Astrocyte of the cerebellum (primary cell): ENCODE results near the gene DPH7.

ENCODE experiments used
- DNase-seq: peaks from one replicate; pipeline ENCODE4 v3.0.0-alpha.2; 2011; ENCODE audit warnings: low read depth
- H3K4me3 ChIP-seq: 2 replicates; pipeline ENCODE4 v1.5.1; 2011; ENCODE audit warnings: mild to moderate bottlenecking, low read depth, low read length, moderate library complexity
- CTCF ChIP-seq: IDR thresholded peaks from 2 replicates; pipeline ENCODE4 v1.5.1; 2012; ENCODE audit warnings: low read length, low read depth, moderate library complexity, mild to moderate bottlenecking; ENCODE audit errors: missing control alignments
- in situ Hi-C: cut with HindIII; loops from 2 replicates; pipeline ENCODE4 v1.10.0; 2017; ENCODE audit warnings: low sequenced_read_pairs

DPH7 gene

DNA sequence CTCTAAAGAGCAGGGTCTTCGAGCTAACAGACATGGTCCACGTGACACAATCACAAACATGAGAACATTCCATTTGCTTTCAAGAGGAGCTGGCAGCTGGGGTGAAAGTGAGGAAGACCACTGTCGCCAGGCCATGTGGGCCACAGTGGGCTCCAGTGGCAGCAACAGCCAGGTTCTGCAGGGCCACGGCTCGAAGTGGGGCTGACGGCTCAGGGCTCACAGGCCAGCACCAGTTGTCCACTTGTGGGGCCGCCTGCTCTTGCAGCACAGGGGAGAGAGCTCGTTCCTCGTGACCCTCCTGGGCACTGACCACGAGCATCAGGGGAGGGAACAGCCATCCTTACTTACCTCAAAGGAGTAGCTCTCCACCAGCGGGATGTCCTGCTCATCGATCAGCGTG, 9.6 kb upstream of the DPH7 start:
- TF ChIP-seq CTCF, result no peak
- no peak overlapping the region for H3K4me3 ChIP-seq
- in situ Hi-C loops, result no loop called here

DNA sequence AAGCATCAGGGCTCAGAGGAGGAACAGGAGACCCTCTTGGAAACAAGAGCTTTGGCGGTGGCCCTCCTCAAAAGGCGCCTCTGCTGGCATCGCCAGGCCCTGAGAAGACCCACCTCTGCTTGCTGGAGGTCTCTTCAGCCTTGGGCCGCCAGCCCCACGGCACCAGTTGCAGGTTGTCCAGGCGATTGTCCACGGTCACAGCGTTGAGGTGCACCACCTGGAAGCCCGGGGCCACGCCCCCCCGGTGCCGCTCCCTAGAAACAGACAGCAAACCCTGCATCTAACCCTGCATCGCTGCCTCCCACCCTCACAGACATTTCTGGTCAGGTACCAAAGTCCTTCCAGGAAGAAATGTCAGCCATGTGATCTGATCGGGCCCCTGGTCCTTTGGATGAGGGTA, 8.1 kb upstream of the DPH7 start:
- no peak for DNase-seq
- in situ Hi-C loops, result no loop called here
- H3K4me3 ChIP-seq, result no peak overlapping the region
- no peak for TF ChIP-seq CTCF

More for the DNA sequence above, 9.6 kb upstream of the DPH7 start:
- DNase-seq, result no peak

- no peak for DNase-seq
- H3K4me3 ChIP-seq, result no peak overlapping the region
- TF ChIP-seq CTCF, result no peak
- in situ Hi-C loops, result no loop called here
Observed at GRCh38 chr9:137583957-137584356, 5.2 kb upstream of the DPH7 start.

GRCh38 chr9:137583347-137583746, 4.6 kb upstream of the DPH7 start:
- DNase-seq, result no peak
- no peak for TF ChIP-seq CTCF
- in situ Hi-C loops, result no loop called here
- no peak overlapping the region for H3K4me3 ChIP-seq

GRCh38 chr9:137582286-137582860, 3.6 kb upstream of the DPH7 start:
- TF ChIP-seq CTCF, result peak; percentile 11
- in situ Hi-C loops, result no loop called here
- no peak overlapping the region for H3K4me3 ChIP-seq
- no peak for DNase-seq

DNA sequence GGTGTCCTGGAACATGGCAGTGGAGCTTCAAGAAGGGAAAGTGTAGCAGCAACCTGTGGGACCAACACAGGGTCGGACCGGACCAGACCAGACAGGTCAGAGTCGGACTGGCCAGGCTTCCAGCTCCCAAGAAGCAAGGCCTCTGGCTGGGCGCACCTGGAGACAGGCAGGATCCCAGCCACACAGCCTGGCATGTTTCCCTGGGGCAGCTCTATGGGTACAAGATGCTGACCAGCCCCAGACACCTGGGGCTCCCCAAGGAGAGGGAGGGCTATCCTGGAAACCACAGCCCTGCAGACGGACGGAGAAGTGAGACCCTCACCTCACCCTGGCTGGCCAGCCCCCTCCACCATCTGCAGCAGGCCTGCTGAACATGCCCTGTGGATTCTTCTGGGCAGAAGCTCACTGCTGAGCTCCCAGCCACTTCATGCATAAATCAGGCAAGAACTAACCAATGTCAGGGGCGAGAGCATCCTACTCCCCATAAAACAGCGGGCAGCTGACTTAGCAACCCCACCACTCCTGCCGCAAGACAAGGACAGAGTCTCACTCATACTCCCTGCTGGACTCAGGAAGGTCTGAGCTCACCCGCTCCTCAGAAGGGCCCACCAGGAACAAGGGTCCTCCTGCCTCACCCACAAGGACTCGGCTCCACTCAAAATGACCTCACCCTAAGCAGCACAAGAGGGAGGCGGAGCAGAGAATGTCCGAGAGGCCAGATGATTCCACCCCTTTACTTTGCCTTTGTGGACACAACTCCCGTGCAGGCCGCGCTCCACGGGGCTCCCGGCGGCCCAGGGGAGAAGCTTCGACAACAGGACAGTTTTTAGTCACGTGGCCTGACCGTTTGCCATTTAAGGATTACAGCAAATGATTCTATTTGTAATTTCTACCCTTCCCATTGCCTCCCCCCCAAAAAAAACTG, 2.9 kb upstream of the DPH7 start:
- in situ Hi-C loops, result no loop called here

More for the DNA sequence above, 2.9 kb upstream of the DPH7 start:
- no peak for TF ChIP-seq CTCF
- no peak overlapping the region for H3K4me3 ChIP-seq
- DNase-seq, result no peak
